Peyer's patch (tissue), 4 donors: Measurements from ENCODE around the gene TNNT2. TPM values are rescaled to one million over a fixed set of nuclear protein-coding genes. Genes with fewer than 3 reads are reported as not detected.

Source experiments
- DNase-seq, 3 donors: peaks; one replicate each; pipeline ENCODE4 v3.0.0-alpha.2; 2017 to 2019
- H3K27ac ChIP-seq, 4 donors: fragments of 200-600 bp; sonication (generic); one replicate each; pipeline ENCODE4 v1.5.1; 2016 to 2019
- H3K27me3 ChIP-seq, 2 donors: fragments of 200-600 bp; sonication (generic); one replicate each; pipeline ENCODE4 v1.5.1; 2019
- H3K36me3 ChIP-seq, 3 donors: fragments of 200-600 bp; sonication (generic); one replicate each; pipeline ENCODE4 v1.5.1; 2016 to 2019
- H3K4me1 ChIP-seq, 4 donors: fragments of 200-600 bp; sonication (generic); one replicate each; pipeline ENCODE4 v1.5.1; 2016 to 2019
- H3K4me3 ChIP-seq, 4 donors: fragments of 200-600 bp; sonication (generic); 1 replicate in 3 of 4; 2 replicates in 1 of 4; pipeline ENCODE4 v1.5.1; 2016 to 2019; ENCODE audit warnings: mild to moderate bottlenecking in 1 of 4
- H3K9me3 ChIP-seq, 4 donors: fragments of 200-600 bp; sonication (generic); one replicate each; pipeline ENCODE4 v1.5.1; 2016 to 2019; ENCODE audit warnings: mild to moderate bottlenecking in 1 of 4
- POLR2A ChIP-seq, 2 donors: fragments of 450-650 bp; IDR thresholded peaks; one replicate each; pipeline ENCODE4 v1.5.1; 2017; ENCODE audit warnings: antibody characterized with exemption in 2 of 2, mild to moderate bottlenecking in 2 of 2, moderate library complexity in 2 of 2
- total RNA-seq, 4 donors: library from RNA; depleted of rRNA; stranded (reverse); fragments of >200 nt; gene quantifications; one replicate each; pipeline ENCODE4 v1.1.0, GENCODE V29; 2016
- TF ChIP-seq, protein P1 (sequence below), 6 experiments: fragments of 450-650 bp in 4 of 6; fragments of 200-600 bp in 2 of 6; sonication (generic) in 1 of 6; IDR thresholded peaks; one replicate each; pipeline ENCODE4 v1.5.1; 2017 to 2019; ENCODE audit warnings: antibody characterized with exemption in 6 of 6, mild to moderate bottlenecking in 3 of 6, moderate library complexity in 1 of 6

TNNT2 gene
- total RNA-seq, 4 donors from 2014 or later, result 0.40 to 3.7 TPM; not detected in 2

GRCh38 chr1:201335174-201335870 is 42.2 kb downstream of the TNNT2 start:
- H3K4me3 ChIP-seq, result no peak overlapping the region
- no peak for DNase-seq
- no peaks in the 10 kb centered on the region for H3K36me3 ChIP-seq
- H3K27me3 ChIP-seq, result no peaks in the 10 kb centered on the region
- H3K4me1 ChIP-seq, result no peaks in the 10 kb centered on the region
- TF ChIP-seq, protein P1, sequence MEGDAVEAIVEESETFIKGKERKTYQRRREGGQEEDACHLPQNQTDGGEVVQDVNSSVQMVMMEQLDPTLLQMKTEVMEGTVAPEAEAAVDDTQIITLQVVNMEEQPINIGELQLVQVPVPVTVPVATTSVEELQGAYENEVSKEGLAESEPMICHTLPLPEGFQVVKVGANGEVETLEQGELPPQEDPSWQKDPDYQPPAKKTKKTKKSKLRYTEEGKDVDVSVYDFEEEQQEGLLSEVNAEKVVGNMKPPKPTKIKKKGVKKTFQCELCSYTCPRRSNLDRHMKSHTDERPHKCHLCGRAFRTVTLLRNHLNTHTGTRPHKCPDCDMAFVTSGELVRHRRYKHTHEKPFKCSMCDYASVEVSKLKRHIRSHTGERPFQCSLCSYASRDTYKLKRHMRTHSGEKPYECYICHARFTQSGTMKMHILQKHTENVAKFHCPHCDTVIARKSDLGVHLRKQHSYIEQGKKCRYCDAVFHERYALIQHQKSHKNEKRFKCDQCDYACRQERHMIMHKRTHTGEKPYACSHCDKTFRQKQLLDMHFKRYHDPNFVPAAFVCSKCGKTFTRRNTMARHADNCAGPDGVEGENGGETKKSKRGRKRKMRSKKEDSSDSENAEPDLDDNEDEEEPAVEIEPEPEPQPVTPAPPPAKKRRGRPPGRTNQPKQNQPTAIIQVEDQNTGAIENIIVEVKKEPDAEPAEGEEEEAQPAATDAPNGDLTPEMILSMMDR (IDR thresholded peaks at IDR 0.05), result no peak
- no peak for TF ChIP-seq POLR2A (IDR thresholded peaks at IDR 0.05)
- H3K27ac ChIP-seq, result no peak overlapping the region
- H3K9me3 ChIP-seq, result no peaks in the 10 kb centered on the region

- no peaks in the 10 kb centered on the region for H3K9me3 ChIP-seq
- no peak overlapping the region for H3K27ac ChIP-seq
- no peak overlapping the region for H3K4me3 ChIP-seq
- no peaks in the 10 kb centered on the region for H3K27me3 ChIP-seq
- peak in 1 of 3 donors; percentile 12 for DNase-seq
- H3K36me3 ChIP-seq, result no peaks in the 10 kb centered on the region
- no peaks in the 10 kb centered on the region for H3K4me1 ChIP-seq
- TF ChIP-seq, protein P1 (IDR thresholded peaks at IDR 0.05), result no peak
- no peak for TF ChIP-seq POLR2A (IDR thresholded peaks at IDR 0.05)
Measured at GRCh38 chr1:201334325-201335173, 42.9 kb downstream of the TNNT2 start.

- no peaks in the 10 kb centered on the region for H3K9me3 ChIP-seq
- no peaks in the 10 kb centered on the region for H3K4me1 ChIP-seq
- no peaks in the 10 kb centered on the region for H3K27me3 ChIP-seq
- no peaks in the 10 kb centered on the region for H3K36me3 ChIP-seq
- H3K27ac ChIP-seq, result no peak overlapping the region
- DNase-seq, result peak in 1 of 3 donors; percentile 27
- no peak for TF ChIP-seq POLR2A (IDR thresholded peaks at IDR 0.05)
- TF ChIP-seq, protein P1 (IDR thresholded peaks at IDR 0.05), result no peak
- H3K4me3 ChIP-seq, result no peak overlapping the region
Measured at GRCh38 chr1:201332616-201333335, 44.7 kb downstream of the TNNT2 start.

- no peaks in the 10 kb centered on the region for H3K9me3 ChIP-seq
- DNase-seq, result peak in 1 of 3 donors; percentile 32
- H3K27ac ChIP-seq, result no peak overlapping the region
- no peak for TF ChIP-seq POLR2A (IDR thresholded peaks at IDR 0.05)
- TF ChIP-seq, protein P1 (IDR thresholded peaks at IDR 0.05), result no peak
- no peak overlapping the region for H3K4me3 ChIP-seq
- H3K4me1 ChIP-seq, result no peaks in the 10 kb centered on the region
- H3K36me3 ChIP-seq, result no peaks in the 10 kb centered on the region
- no peaks in the 10 kb centered on the region for H3K27me3 ChIP-seq
Measured at GRCh38 chr1:201332021-201332420, 45.5 kb downstream of the TNNT2 start.

DNA sequence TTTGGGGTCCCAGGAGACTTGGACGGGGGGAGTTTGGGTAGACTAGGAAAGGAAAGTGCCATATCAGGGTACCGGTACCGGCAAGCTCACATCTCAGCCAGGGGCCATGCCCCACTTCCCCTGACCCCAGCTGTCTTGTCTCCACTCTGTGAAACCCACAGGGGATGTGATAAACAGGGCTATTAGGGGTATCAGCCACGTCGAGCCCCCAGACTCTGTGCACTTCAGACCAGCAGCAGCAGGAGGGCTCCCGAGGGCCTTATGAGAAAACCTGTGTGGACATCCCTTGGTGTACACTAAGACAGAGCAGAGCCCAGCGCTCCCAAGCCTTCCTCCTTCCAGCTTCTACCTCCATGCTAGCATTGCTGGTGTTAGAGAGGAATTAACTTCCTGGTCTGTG is 46.3 kb downstream of the TNNT2 start:
- no peaks in the 10 kb centered on the region for H3K36me3 ChIP-seq
- H3K4me3 ChIP-seq, result no peak overlapping the region
- no peaks in the 10 kb centered on the region for H3K27me3 ChIP-seq
- DNase-seq, result peak in 1 of 3 donors; percentile 18
- no peak overlapping the region for H3K27ac ChIP-seq
- no peaks in the 10 kb centered on the region for H3K9me3 ChIP-seq
- TF ChIP-seq, protein P1 (IDR thresholded peaks at IDR 0.05), result no peak
- no peak for TF ChIP-seq POLR2A (IDR thresholded peaks at IDR 0.05)
- no peaks in the 10 kb centered on the region for H3K4me1 ChIP-seq
